Mononuclear cell (primary cell): ENCODE measurements around the gene RORC. TPM values are rescaled to one million over a fixed set of nuclear protein-coding genes. Genes with fewer than 3 reads are reported as not detected.

Source experiments
- H3K27me3 ChIP-seq: 2 replicates; pipeline ENCODE4 v1.6.0; 2011; ENCODE audit warnings: low read length, control low read depth; ENCODE audit not compliant: insufficient read depth
- H3K4me1 ChIP-seq: 2 replicates; pipeline ENCODE4 v1.5.1; 2011; ENCODE audit warnings: mild to moderate bottlenecking, low read length, control low read depth; ENCODE audit not compliant: insufficient read depth
- H3K4me3 ChIP-seq: 2 replicates; pipeline ENCODE4 v1.5.1; 2011; ENCODE audit warnings: mild to moderate bottlenecking, low read length, moderate library complexity
- H3K9me3 ChIP-seq: 2 replicates; pipeline ENCODE4 v1.5.1; 2011; ENCODE audit warnings: low read depth, mild to moderate bottlenecking, control low read depth, low read length
- total RNA-seq: library from RNA; depleted of rRNA; stranded (reverse); fragments of >200 nt; gene quantifications from one replicate; pipeline ENCODE4 v1.2.3, GENCODE V29; 2012

Gene RORC
- total RNA-seq, 1 donor, result 1.7 TPM

DNA sequence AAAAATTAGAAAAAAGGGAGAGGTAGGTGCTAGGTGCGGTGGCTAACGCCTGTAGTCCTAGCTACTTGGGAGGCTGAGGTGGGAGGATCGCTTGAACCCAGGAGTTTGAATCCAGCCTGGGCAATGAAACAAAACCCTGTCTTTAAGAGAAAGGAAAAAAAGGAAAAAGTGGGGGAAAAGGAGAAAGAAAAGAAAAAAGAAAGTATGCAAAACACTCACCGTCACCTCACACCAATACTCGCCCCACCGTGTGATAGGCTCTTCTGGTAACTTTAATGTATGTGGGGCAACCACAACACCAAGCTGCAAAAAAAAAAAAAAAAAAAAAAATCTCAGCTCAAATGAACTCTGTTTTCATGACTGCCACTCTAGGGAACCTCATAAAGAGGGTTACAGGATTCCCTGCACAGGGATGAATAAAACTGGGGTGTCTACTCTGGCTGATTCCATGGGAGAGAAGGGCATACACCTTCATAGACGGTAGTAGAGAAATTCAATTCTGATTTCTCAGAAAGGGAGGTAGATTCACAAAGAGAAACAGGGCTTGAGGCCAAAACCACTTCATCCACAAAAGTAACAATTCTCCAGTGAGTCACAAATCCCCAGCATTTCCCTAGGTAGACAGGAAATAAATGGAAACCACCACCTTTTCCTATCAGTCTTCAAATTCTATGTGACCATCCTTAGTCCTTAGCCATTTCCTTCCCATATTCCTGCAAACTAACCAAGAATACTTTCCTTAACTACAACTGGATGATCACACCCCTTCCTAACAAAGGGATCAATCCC lies 70.8 kb downstream of the RORC start:
- Histone ChIP-seq H3K4me1 (peaks cover 22% of the 10 kb centered on the region), H3K9me3 (no peaks in the 10 kb centered on the region), H3K27me3 (no peaks in the 10 kb centered on the region), H3K4me3 (no peak overlapping the region)

DNA sequence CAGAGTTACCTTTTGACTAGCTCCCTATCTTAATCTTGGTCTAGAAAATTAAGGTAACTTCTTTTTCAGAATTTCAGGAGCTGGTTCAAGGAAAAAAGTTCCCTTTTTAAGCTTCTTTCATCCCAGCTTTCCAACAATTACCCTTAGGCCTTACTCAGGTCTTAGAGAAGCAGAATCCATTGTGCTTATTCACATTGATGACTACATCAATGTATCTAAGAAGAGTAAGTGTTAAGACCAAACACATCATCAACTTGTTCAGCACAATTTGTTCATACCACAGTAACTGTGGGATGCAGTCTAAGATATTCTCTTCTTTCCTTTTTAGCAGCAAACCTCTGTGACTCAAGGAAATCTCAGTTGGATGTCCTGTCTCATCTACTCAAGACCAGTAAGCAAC lies 72.4 kb downstream of the RORC start:
- no peaks in the 10 kb centered on the region for H3K27me3 ChIP-seq
- H3K4me3 ChIP-seq, result no peak overlapping the region
- no peaks in the 10 kb centered on the region for H3K9me3 ChIP-seq
- H3K4me1 ChIP-seq, result peaks cover 20% of the 10 kb centered on the region

DNA sequence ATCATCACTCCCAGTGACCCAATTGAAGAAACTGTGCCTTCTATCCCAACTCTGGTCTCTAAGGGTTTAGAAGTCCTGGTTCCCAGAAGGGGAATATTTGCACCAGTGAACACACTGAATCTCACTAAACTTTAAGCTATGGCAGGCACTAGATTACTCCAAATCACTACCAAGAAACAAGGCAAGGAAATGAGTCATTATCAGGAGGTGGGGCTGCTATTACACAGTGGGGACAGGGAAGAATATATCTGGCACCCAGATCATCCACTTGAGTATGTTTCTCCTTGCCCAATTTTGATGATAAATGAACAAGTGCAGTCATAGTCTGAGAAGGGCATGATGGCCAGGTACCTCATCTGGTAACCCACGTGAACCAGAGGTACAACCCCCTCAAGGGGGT lies 75.3 kb downstream of the RORC start:
- Histone ChIP-seq H3K9me3 (no peaks in the 10 kb centered on the region), H3K4me3 (no peak overlapping the region), H3K27me3 (no peaks in the 10 kb centered on the region), H3K4me1 (peaks cover 4% of the 10 kb centered on the region)

Other genes with a start within 250 kb of the RORC start
- 26.7 TPM for gene SNX27, start 219.8 kb downstream of the RORC start, total RNA-seq
- not detected for gene CELF3, start 115.0 kb downstream of the RORC start, total RNA-seq
- gene RIIAD1, start 110.3 kb downstream of the RORC start, total RNA-seq, result not detected
- 78.4 TPM for gene MRPL9, start 68.3 kb downstream of the RORC start, total RNA-seq
- 1.2 TPM for gene TDRKH, start 41.3 kb downstream of the RORC start, total RNA-seq
- gene LINGO4, start 26.4 kb downstream of the RORC start, total RNA-seq, result under 0.01 TPM
- 0.21 TPM for gene C2CD4D, start 8.0 kb upstream of the RORC start, total RNA-seq
- not detected for gene THEM5, start 21.9 kb upstream of the RORC start, total RNA-seq
- 16.0 TPM for gene THEM4, start 77.7 kb upstream of the RORC start, total RNA-seq
- 113 TPM for gene S100A10, start 162.1 kb upstream of the RORC start, total RNA-seq
- 63.4 TPM for gene S100A11, start 205.2 kb upstream of the RORC start, total RNA-seq